OCI-LY3 (cell line): ENCODE measurements around the gene ZNF362.

ENCODE experiments used
- H2AFZ ChIP-seq: fragments of 200-600, 300-600 bp; shearing (Covaris generic); 2 replicates; pipeline ENCODE4 v1.6.0; 2014; ENCODE audit warnings: antibody characterized with exemption, low read depth, low read length
- H3K27ac ChIP-seq: fragments of 200-600, 300-600 bp; sonication (generic); 2 replicates; pipeline ENCODE4 v1.5.1; 2014; ENCODE audit warnings: mild to moderate bottlenecking, low read length, moderate library complexity, mixed read lengths
- H3K27me3 ChIP-seq: fragments of 200-600, 300-600 bp; sonication (generic); 2 replicates; pipeline ENCODE4 v1.6.1; 2014; ENCODE audit warnings: low read depth, low read length, mixed read lengths
- H3K36me3 ChIP-seq: fragments of 200-600, 300-600 bp; sonication (generic); replicated peaks from 2 replicates; pipeline ENCODE3; 2014; ENCODE audit warnings: low read depth, low read length, mixed read lengths
- H3K4me1 ChIP-seq: fragments of 300-600, 200-600 bp; sonication (generic); 2 replicates; pipeline ENCODE4 v1.6.1; 2014; ENCODE audit warnings: low read length, mixed read lengths
- H3K4me2 ChIP-seq: fragments of 200-600, 300-600 bp; sonication (generic); 2 replicates; pipeline ENCODE4 v1.6.1; 2014; ENCODE audit warnings: low read length, mixed read lengths
- H3K4me3 ChIP-seq: fragments of 300-600, 200-600 bp; sonication (generic); 2 replicates; pipeline ENCODE4 v1.5.1; 2014; ENCODE audit warnings: antibody characterized with exemption, mild to moderate bottlenecking, low read length, moderate library complexity
- H3K79me2 ChIP-seq: fragments of 300-600, 200-600 bp; shearing (Covaris generic); 2 replicates; pipeline ENCODE4 v1.6.1; 2014; ENCODE audit warnings: mild to moderate bottlenecking, low read length, mixed read lengths
- H3K9ac ChIP-seq: fragments of 300-600, 200-600 bp; shearing (Covaris generic); 2 replicates; pipeline ENCODE4 v1.6.0; 2014; ENCODE audit warnings: mild to moderate bottlenecking, low read length, moderate library complexity
- H3K9me3 ChIP-seq: fragments of 200-600, 300-600 bp; shearing (Covaris generic); 2 replicates; pipeline ENCODE4 v1.6.1; 2014; ENCODE audit warnings: low read length, mixed read lengths; ENCODE audit not compliant: insufficient read depth
- H4K20me1 ChIP-seq: fragments of 200-600, 300-600 bp; sonication (generic); 2 replicates; pipeline ENCODE4 v1.6.1; 2016; ENCODE audit warnings: low read length, mixed read lengths; ENCODE audit not compliant: insufficient read depth
- CTCF ChIP-seq: fragments of 200-600, 300-600 bp; sonication (generic); IDR thresholded peaks from 2 replicates; pipeline ENCODE4 v1.5.1; 2014; ENCODE audit warnings: antibody characterized with exemption, low read length, low read depth
- EZH2phosphoT487 ChIP-seq: fragments of 200-600 bp; shearing (Covaris generic); IDR thresholded peaks from 2 replicates; pipeline ENCODE4 v1.6.1; 2018; ENCODE audit warnings: antibody characterized with exemption, mixed run types, low read depth

Gene ZNF362

GRCh38 chr1:33334081-33334552 lies 77.8 kb downstream of the ZNF362 start:
- Histone ChIP-seq H3K9ac (no peak overlapping the region), H3K36me3 (peaks cover 4% of the 10 kb centered on the region), H3K4me1 (no peaks in the 10 kb centered on the region), H4K20me1 (peaks cover 9% of the 10 kb centered on the region), H3K79me2 (peaks cover 8% of the 10 kb centered on the region; the same call in 1 of the 2 replicates), H3K27ac (no peak overlapping the region), H3K4me3 (no peak overlapping the region), H3K27me3 (no peaks in the 10 kb centered on the region), H2AFZ (no peak overlapping the region), H3K4me2 (no peak overlapping the region), H3K9me3 (no peaks in the 10 kb centered on the region)
- no peak for TF ChIP-seq CTCF
- TF ChIP-seq EZH2phosphoT487: no peak

DNA sequence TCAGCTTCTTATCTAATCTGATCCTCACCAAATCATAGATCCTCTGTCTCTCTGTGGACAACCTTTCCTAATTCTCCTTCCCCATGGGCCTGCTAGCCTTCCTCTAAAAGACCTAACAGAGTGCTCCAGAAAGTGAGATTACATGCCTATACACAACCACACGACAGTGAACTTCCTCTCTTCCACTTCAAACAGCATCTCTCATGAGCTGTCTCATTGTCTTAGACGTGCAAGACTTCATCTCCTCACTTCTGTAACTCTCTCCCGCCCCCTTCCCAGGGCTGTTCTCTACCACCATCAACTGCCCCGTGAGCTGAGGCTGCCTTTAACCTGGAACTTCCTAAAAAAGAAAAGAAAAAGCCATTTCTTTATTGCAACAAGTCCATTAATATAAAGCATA lies 78.7 kb downstream of the ZNF362 start:
- Histone ChIP-seq H3K9me3 (no peaks in the 10 kb centered on the region), H3K4me2 (no peak overlapping the region), H4K20me1 (peaks cover 16% of the 10 kb centered on the region), H3K27ac (no peak overlapping the region), H3K4me1 (no peaks in the 10 kb centered on the region), H3K27me3 (no peaks in the 10 kb centered on the region), H2AFZ (no peak overlapping the region), H3K36me3 (no peaks in the 10 kb centered on the region), H3K4me3 (no peak overlapping the region), H3K79me2 (peaks cover 14% of the 10 kb centered on the region), H3K9ac (no peak overlapping the region)
- TF ChIP-seq EZH2phosphoT487 (no peak), CTCF (no peak)

- Histone ChIP-seq H3K9me3 (no peaks in the 10 kb centered on the region), H3K4me2 (no peak overlapping the region), H3K4me1 (no peaks in the 10 kb centered on the region), H3K27ac (no peak overlapping the region), H3K27me3 (no peaks in the 10 kb centered on the region), H3K9ac (no peak overlapping the region), H4K20me1 (peaks cover 21% of the 10 kb centered on the region), H3K36me3 (no peaks in the 10 kb centered on the region), H3K4me3 (no peak overlapping the region), H3K79me2 (peaks cover 25% of the 10 kb centered on the region), H2AFZ (no peak overlapping the region)
- TF ChIP-seq CTCF: no peak
- TF ChIP-seq EZH2phosphoT487: no peak
Observed at GRCh38 chr1:33336580-33336979, 80.3 kb downstream of the ZNF362 start.

DNA sequence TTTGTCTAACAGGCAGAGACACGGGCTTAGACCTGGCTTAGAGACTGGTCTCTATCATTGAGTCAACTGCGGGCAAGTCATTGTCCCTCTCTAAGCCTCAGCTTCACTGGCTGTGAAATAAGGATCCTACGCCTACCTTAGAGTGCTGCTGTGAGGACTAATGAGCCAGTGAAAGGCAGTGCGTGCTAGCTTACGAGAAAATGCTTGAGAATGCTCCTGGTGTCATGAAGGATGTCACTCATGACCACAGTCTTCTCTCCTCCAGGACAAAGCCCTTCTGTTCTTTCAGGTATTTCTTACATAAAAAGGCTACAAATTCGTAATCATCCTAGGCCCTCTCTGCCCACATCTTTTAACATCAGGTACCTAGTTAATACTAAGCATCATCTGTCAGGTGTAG lies 81.1 kb downstream of the ZNF362 start:
- Histone ChIP-seq H3K27ac (no peak overlapping the region), H3K27me3 (no peaks in the 10 kb centered on the region), H3K36me3 (no peaks in the 10 kb centered on the region), H3K9me3 (no peaks in the 10 kb centered on the region), H3K4me3 (no peak overlapping the region), H3K4me1 (peaks cover 4% of the 10 kb centered on the region), H3K79me2 (peaks cover 33% of the 10 kb centered on the region), H3K4me2 (no peak overlapping the region), H2AFZ (no peak overlapping the region), H4K20me1 (peaks cover 28% of the 10 kb centered on the region), H3K9ac (no peak overlapping the region)
- TF ChIP-seq CTCF (no peak), EZH2phosphoT487 (no peak)
